Measurements from ENCODE around the gene PATL2. TPM values are rescaled to one million over a fixed set of nuclear protein-coding genes. Genes with fewer than 3 reads are reported as not detected.

The PATL2 gene
- total RNA-seq, 4 donors from 2014 or later, result 0.22 to 3.8 (median 1.7) TPM

- Histone ChIP-seq H3K27me3 (no peaks in the 10 kb centered on the region), H3K27ac (peak overlapping the region; percentile 98 to 100 (median 99)), H3K4me1 (peaks cover 0 to 17% of the 10 kb centered on the region in 2 donors), H3K36me3 (peaks cover 29 to 32% of the 10 kb centered on the region in 2 donors), H3K9me3 (no peaks in the 10 kb centered on the region), H3K4me3 (replicated peaks in 1 of 3) (peak overlapping the region in 2 of 3 donors; percentile 83 to 98)
- TF ChIP-seq POLR2A (IDR thresholded peaks at IDR 0.05) (no peak), CTCF (IDR thresholded peaks at IDR 0.05) (peak in 3 of 6 experiments; percentile 6 to 35 (median 9))
- no peak for DNase-seq
- WGBS, 2 donors, result 65 to 77% methylated on average over 5 of the region's 5 CpGs
- intact Hi-C loops (cut with DNase I), result no loop called here
Measured at GRCh38 chr15:44713006-44713966, 2.2 kb upstream of the PATL2 start.

- H3K4me1 ChIP-seq, result peaks cover 0 to 17% of the 10 kb centered on the region in 2 donors
- 13 to 27% methylated on average over 24 of the region's 24 CpGs for WGBS, 2 donors
- peak overlapping the region; percentile 98 to 100 (median 99) for H3K27ac ChIP-seq
- H3K9me3 ChIP-seq, result no peaks in the 10 kb centered on the region
- H3K4me3 ChIP-seq (replicated peaks in 1 of 3), result peak overlapping the region; percentile 83 to 99 (median 98)
- peaks cover 20 to 25% of the 10 kb centered on the region in 2 donors for H3K36me3 ChIP-seq
- H3K27me3 ChIP-seq, result no peaks in the 10 kb centered on the region
- no peak for TF ChIP-seq CTCF (IDR thresholded peaks at IDR 0.05)
- peak in 1 of 2 donors; percentile 47 for TF ChIP-seq POLR2A (IDR thresholded peaks at IDR 0.05)
- intact Hi-C loops (cut with DNase I), result no loop called here
- DNase-seq, result peak; percentile 62 to 71
Measured at GRCh38 chr15:44712346-44713005, 1.4 kb upstream of the PATL2 start.

- intact Hi-C loops (cut with DNase I), result no loop called here
- peak overlapping the region; percentile 98 to 100 (median 99) for H3K27ac ChIP-seq
- TF ChIP-seq CTCF (IDR thresholded peaks at IDR 0.05) (no peak), POLR2A (IDR thresholded peaks at IDR 0.05) (no peak)
- H3K4me3 ChIP-seq (replicated peaks in 1 of 3), result peak overlapping the region; percentile 83 to 99 (median 98)
- peak; percentile 42 to 49 for DNase-seq
- 1% methylated on average over 25 to 39 of the region's 46 CpGs for WGBS, 2 donors
- peaks cover 0 to 17% of the 10 kb centered on the region in 2 donors for H3K4me1 ChIP-seq
- no peaks in the 10 kb centered on the region for H3K27me3 ChIP-seq
- H3K9me3 ChIP-seq, result no peaks in the 10 kb centered on the region
- peaks cover 14 to 18% of the 10 kb centered on the region in 2 donors for H3K36me3 ChIP-seq
Measured at GRCh38 chr15:44711743-44712345, 721 bp upstream of the PATL2 start.

GRCh38 chr15:44710236-44711095 is 657 bp downstream of the PATL2 start:
- peak overlapping the region; percentile 71 to 100 (median 99) for H3K27ac ChIP-seq
- no peaks in the 10 kb centered on the region for H3K27me3 ChIP-seq
- TF ChIP-seq POLR2A (IDR thresholded peaks at IDR 0.05), result no peak
- TF ChIP-seq CTCF (IDR thresholded peaks at IDR 0.05), result no peak
- H3K9me3 ChIP-seq, result no peaks in the 10 kb centered on the region
- 31 to 34% methylated on average over 11 of the region's 11 CpGs for WGBS, 2 donors
- peaks cover 0 to 16% of the 10 kb centered on the region in 2 donors for H3K4me1 ChIP-seq
- H3K4me3 ChIP-seq (replicated peaks in 1 of 3), result peak overlapping the region; percentile 29 to 99 (median 98)
- DNase-seq, result no peak
- H3K36me3 ChIP-seq, result peaks cover under 1 to 5% of the 10 kb centered on the region in 2 donors
- intact Hi-C loops (cut with DNase I), result no loop called here

Measured in thyroid gland (tissue), 4 donors.